AG04449 (cell line): ENCODE results near the gene GPR3.
A peak's percentile ranks its signal among the peaks of the same experiment; 100 is the strongest.

Experiments used
- CTCF ChIA-PET: fragments of 350-600 bp; formaldehyde crosslinking; extraction: SDS; loops from one replicate; lab custom pipeline; 2021; ENCODE audit warnings: antibody characterized with exemption; lab: Yijun Ruan, JAX
- POLR2A ChIA-PET: fragments of 400-600, 350-600 bp; formaldehyde crosslinking; extraction: SDS; loops from one replicate; lab custom pipeline; 2020; ENCODE audit warnings: antibody characterized with exemption, inconsistent platforms; lab: Yijun Ruan, JAX
- DNase-seq: peaks from one replicate; pipeline ENCODE4 v3.0.0-alpha.2; 2010; ENCODE audit warnings: low read depth, low spot score
- H3K4me3 ChIP-seq: 2 replicates; pipeline ENCODE4 v1.5.1; 2011; ENCODE audit warnings: low read depth, mild to moderate bottlenecking, control low read depth, low read length
- CTCF ChIP-seq: IDR thresholded peaks from one replicate; pipeline ENCODE4 v1.5.1; 2011; ENCODE audit warnings: mild to moderate bottlenecking, moderate library complexity, low read length, control low read depth, inconsistent platforms; ENCODE audit not compliant: insufficient read depth; ENCODE audit errors: missing control alignments

Gene GPR3

GRCh38 chr1:27394925-27395324 is 2.5 kb downstream of the GPR3 start:
- H3K4me3 ChIP-seq = no peak overlapping the region
- TF ChIP-seq CTCF = no peak
- ChIA-PET POLR2A (interaction anchor here (0.7 to 2.4 kb wide), 4 partner anchors 10 to 94 kb away, joined by 3 to 17 read pairs (median 7); partner anchors contain the start of gene SYTL1), CTCF (interaction anchor here (0.8 to 15.7 kb wide), 40 partner anchors 8 to 350 kb away, joined by 3 to 671 read pairs (median 7); partner anchors contain the start of genes AHDC1, CD164L2, IFI6 and MAP3K6)
- no peak for DNase-seq

- DNase-seq = no peak
- no peak overlapping the region for H3K4me3 ChIP-seq
- ChIA-PET POLR2A (interaction anchor here (0.7 to 2.4 kb wide), 4 partner anchors 10 to 95 kb away, joined by 3 to 17 read pairs (median 7); partner anchors contain the start of gene SYTL1), CTCF (interaction anchor here (0.6 to 15.7 kb wide), 37 partner anchors 9 to 356 kb away, joined by 3 to 671 read pairs (median 9); partner anchors contain the start of genes AHDC1, CD164L2 and MAP3K6)
- peak; percentile 82 for TF ChIP-seq CTCF
Observed at GRCh38 chr1:27395441-27396195, 3.2 kb downstream of the GPR3 start.

GRCh38 chr1:27397110-27397509 is 4.7 kb downstream of the GPR3 start:
- H3K4me3 ChIP-seq = no peak overlapping the region
- ChIA-PET CTCF (interaction anchor here (0.7 to 15.7 kb wide), 23 partner anchors 8 to 352 kb away, joined by 3 to 671 read pairs (median 7); partner anchors contain the start of genes AHDC1, CD164L2 and MAP3K6), POLR2A (interaction anchor here (1.1 to 2.4 kb wide), 3 partner anchors 31 to 98 kb away, joined by 4 to 11 read pairs (median 5); no protein-coding TSS in a partner anchor)
- no peak for TF ChIP-seq CTCF
- no peak for DNase-seq

GRCh38 chr1:27397749-27398148 is 5.3 kb downstream of the GPR3 start:
- ChIA-PET CTCF (interaction anchor here (0.9 to 15.7 kb wide), 15 partner anchors 8 to 353 kb away, joined by 3 to 671 read pairs (median 7); partner anchors contain the start of genes AHDC1 and MAP3K6), POLR2A (interaction anchor here (1.3 kb wide), 1 partner anchor 99 kb away, joined by 4 read pairs; no protein-coding TSS in a partner anchor)
- no peak for TF ChIP-seq CTCF
- no peak for DNase-seq
- no peak overlapping the region for H3K4me3 ChIP-seq

GRCh38 chr1:27398405-27399149 is 6.2 kb downstream of the GPR3 start:
- POLR2A ChIA-PET = no interaction called here
- no peak for DNase-seq
- CTCF ChIA-PET = interaction anchor here (0.6 to 15.7 kb wide), 14 partner anchors 9 to 354 kb away, joined by 3 to 671 read pairs (median 7); partner anchors contain the start of gene AHDC1
- no peak overlapping the region for H3K4me3 ChIP-seq
- TF ChIP-seq CTCF = no peak
